HEK293T (cell line): ENCODE measurements around the gene ASTL.

ENCODE experiments used
- CTCF ChIA-PET: fragments of 350-600 bp; formaldehyde crosslinking; extraction: SDS; loops from one replicate; lab custom pipeline; 2021; ENCODE audit warnings: antibody characterized with exemption, inconsistent platforms; lab: Yijun Ruan, JAX
- POLR2A ChIA-PET: fragments of 350-600 bp; formaldehyde crosslinking; extraction: SDS; loops from one replicate; lab custom pipeline; 2020; ENCODE audit warnings: antibody characterized with exemption, inconsistent platforms; lab: Yijun Ruan, JAX
- DNase-seq: peaks from one replicate; pipeline ENCODE4 v3.0.0; 2012; ENCODE audit warnings: mixed read lengths; ENCODE audit errors: extremely low spot score
- ARNT ChIP-seq: fragments of 450-650 bp; IDR thresholded peaks from 2 replicates; pipeline ENCODE4 v1.6.1; 2017; ENCODE audit warnings: mild to moderate bottlenecking
- BHLHE40 ChIP-seq: fragments of 450-650 bp; IDR thresholded peaks from 2 replicates; pipeline ENCODE4 v1.6.1; 2016; ENCODE audit warnings: mild to moderate bottlenecking, moderate library complexity, borderline replicate concordance
- CTBP1 ChIP-seq: fragments of 450-650 bp; IDR thresholded peaks from 2 replicates; pipeline ENCODE4 v1.6.1; 2016; ENCODE audit warnings: borderline replicate concordance
- ELF4 ChIP-seq: fragments of 450-650 bp; IDR thresholded peaks from 2 replicates; pipeline ENCODE4 v1.6.1; 2017; ENCODE audit warnings: antibody characterized with exemption
- FOXA1 ChIP-seq: fragments of 450-650 bp; IDR thresholded peaks from 2 replicates; pipeline ENCODE4 v1.6.1; 2016; ENCODE audit warnings: mild to moderate bottlenecking
- FOXK2 ChIP-seq: fragments of 450-650 bp; IDR thresholded peaks from 2 replicates; pipeline ENCODE4 v1.6.1; 2016; ENCODE audit warnings: mild to moderate bottlenecking
- FOXM1 ChIP-seq: fragments of 450-650 bp; IDR thresholded peaks from 2 replicates; pipeline ENCODE4 v1.6.1; 2017; ENCODE audit warnings: mild to moderate bottlenecking, borderline replicate concordance
- HDGF ChIP-seq: fragments of 450-650 bp; IDR thresholded peaks from 2 replicates; pipeline ENCODE4 v1.6.1; 2017; ENCODE audit warnings: antibody characterized with exemption, borderline replicate concordance
- L3MBTL2 ChIP-seq: fragments of 450-650 bp; conservative IDR thresholded peaks from 2 replicates; pipeline ENCODE4 v1.6.1; 2016; ENCODE audit warnings: mild to moderate bottlenecking
- LEF1 ChIP-seq: fragments of 450-650 bp; IDR thresholded peaks from 2 replicates; pipeline ENCODE4 v1.6.1; 2017; ENCODE audit warnings: mild to moderate bottlenecking, borderline replicate concordance
- NFRKB ChIP-seq: fragments of 450-650 bp; IDR thresholded peaks from 2 replicates; pipeline ENCODE4 v1.6.1; 2016; ENCODE audit warnings: mild to moderate bottlenecking, moderate library complexity
- PKNOX1 ChIP-seq: fragments of 450-650 bp; IDR thresholded peaks from 2 replicates; pipeline ENCODE4 v1.6.1; 2016
- SP1 ChIP-seq: fragments of 450-650 bp; IDR thresholded peaks from 2 replicates; pipeline ENCODE4 v1.6.1; 2017
- SUZ12 ChIP-seq: fragments of 450-650 bp; IDR thresholded peaks from 2 replicates; pipeline ENCODE4 v1.6.1; 2016; ENCODE audit warnings: mild to moderate bottlenecking
- TARDBP ChIP-seq: fragments of 450-650 bp; IDR thresholded peaks from 2 replicates; pipeline ENCODE4 v1.6.1; 2016
- ZNF384 ChIP-seq: fragments of 450-650 bp; IDR thresholded peaks from 2 replicates; pipeline ENCODE4 v1.6.1; 2016

ASTL gene

GRCh38 chr2:96074156-96074555 is 64.1 kb downstream of the ASTL start:
- TF ChIP-seq LEF1 (no peak), ARNT (no peak), SP1 (no peak), NFRKB (no peak), FOXA1 (no peak), L3MBTL2 (no peak), BHLHE40 (no peak), CTBP1 (no peak), TARDBP (no peak), FOXM1 (no peak), FOXK2 (no peak)
- CTCF ChIA-PET: interaction anchor here (2.2 kb wide), 1 partner anchor 81 kb away, joined by 5 read pairs; no protein-coding TSS in a partner anchor
- POLR2A ChIA-PET: no interaction called here
- DNase-seq: no peak

DNA sequence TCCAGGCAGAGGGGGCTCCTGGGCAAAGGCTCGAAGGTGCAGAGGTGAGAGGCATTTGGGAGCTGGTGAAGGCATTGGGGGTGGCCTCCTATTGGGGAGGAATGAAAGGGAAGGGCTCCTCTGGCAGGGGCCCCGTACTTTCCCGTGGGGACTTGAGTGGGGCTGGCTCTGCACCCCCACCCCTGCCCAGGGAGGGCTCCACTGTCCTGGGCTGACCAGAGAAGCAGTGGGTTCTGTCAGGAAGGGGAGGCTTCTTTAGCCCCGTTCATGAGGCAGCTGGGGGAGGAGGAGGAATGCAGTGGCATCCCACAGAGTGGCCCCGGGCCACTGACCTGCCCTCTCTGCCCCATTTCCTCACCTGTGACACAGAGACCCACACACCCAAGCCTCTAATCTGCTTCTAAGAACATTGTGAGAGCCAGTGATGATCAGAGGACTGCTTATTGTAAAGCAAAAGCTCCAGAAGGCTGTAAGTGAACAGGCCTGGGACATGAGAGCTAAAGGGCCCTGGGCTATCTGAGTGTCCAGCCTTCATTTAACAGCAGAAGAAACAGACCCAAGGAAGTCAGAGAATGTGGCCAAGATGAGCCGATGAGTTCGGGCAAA is 65.0 kb downstream of the ASTL start:
- ChIA-PET CTCF (interaction anchor here (2.2 kb wide), 1 partner anchor 81 kb away, joined by 5 read pairs; no protein-coding TSS in a partner anchor), POLR2A (no interaction called here)
- TF ChIP-seq ZNF384 (no peak), NFRKB (no peak), CTBP1 (no peak), BHLHE40 (no peak), FOXA1 (no peak), SP1 (no peak), LEF1 (no peak), ELF4 (no peak), PKNOX1 (no peak), HDGF (no peak), ARNT (no peak), FOXK2 (no peak), FOXM1 (no peak), TARDBP (no peak), SUZ12 (no peak), L3MBTL2 (no peak)
- DNase-seq: no peak
